Measurements from ENCODE around the gene ALDH5A1.
A peak's percentile ranks its signal among the peaks of the same experiment; 100 is the strongest.

Gene ALDH5A1

GRCh38 chr6:24517659-24518543, 23.1 kb downstream of the ALDH5A1 start:
- no peak for TF ChIP-seq TCF4 (CRISPR knock-in tag; IDR thresholded peaks at IDR 0.05; ENCODE audit: borderline replicate concordance)
- no peak for TF ChIP-seq CSRNP3 (CRISPR knock-in tag; IDR thresholded peaks at IDR 0.05)
- no peak for TF ChIP-seq SNAI2 (CRISPR knock-in tag; IDR thresholded peaks at IDR 0.05)
- no peak for TF ChIP-seq ZFP30 (CRISPR knock-in tag; IDR thresholded peaks at IDR 0.05)
- no peak for TF ChIP-seq ZFP3 (CRISPR knock-in tag; IDR thresholded peaks at IDR 0.05)
- no peak for TF ChIP-seq BACH2 (CRISPR knock-in tag; IDR thresholded peaks at IDR 0.05; ENCODE audit: borderline replicate concordance)
- no peak for ATAC-seq

- ATAC-seq, result peak; percentile 98
- no peak for TF ChIP-seq ISL1 (CRISPR knock-in tag; IDR thresholded peaks at IDR 0.05)
- no peak for TF ChIP-seq ZFP30 (CRISPR knock-in tag; IDR thresholded peaks at IDR 0.05)
- no peak for TF ChIP-seq OSR1 (CRISPR knock-in tag; IDR thresholded peaks at IDR 0.05)
- TF ChIP-seq ZC3H10 (CRISPR knock-in tag; IDR thresholded peaks at IDR 0.05), result no peak
- TF ChIP-seq POU6F1 (CRISPR knock-in tag; IDR thresholded peaks at IDR 0.05; ENCODE audit: borderline replicate concordance, low read depth), result no peak
- TF ChIP-seq TCF4 (CRISPR knock-in tag; IDR thresholded peaks at IDR 0.05; ENCODE audit: borderline replicate concordance), result no peak
- TF ChIP-seq ZNF8 (CRISPR knock-in tag; IDR thresholded peaks at IDR 0.05), result no peak
- TF ChIP-seq ZFP3 (CRISPR knock-in tag; IDR thresholded peaks at IDR 0.05), result no peak
- no peak for TF ChIP-seq CSRNP3 (CRISPR knock-in tag; IDR thresholded peaks at IDR 0.05)
- TF ChIP-seq PATZ1 (CRISPR knock-in tag; IDR thresholded peaks at IDR 0.05; ENCODE audit: borderline replicate concordance), result no peak
- TF ChIP-seq BACH2 (CRISPR knock-in tag; IDR thresholded peaks at IDR 0.05; ENCODE audit: borderline replicate concordance), result no peak
- TF ChIP-seq PPARA (CRISPR knock-in tag; IDR thresholded peaks at IDR 0.05; ENCODE audit: borderline replicate concordance), result no peak
- TF ChIP-seq TSHZ2 (CRISPR knock-in tag; IDR thresholded peaks at IDR 0.05), result no peak
- TF ChIP-seq ARNTL (CRISPR knock-in tag; IDR thresholded peaks at IDR 0.05; ENCODE audit: borderline replicate concordance, low read depth), result no peak
- no peak for TF ChIP-seq ZNF565 (CRISPR knock-in tag; conservative IDR thresholded peaks at IDR 0.05; ENCODE audit: low read depth)
- TF ChIP-seq GLIS3 (CRISPR knock-in tag; IDR thresholded peaks at IDR 0.05), result no peak
- TF ChIP-seq TOX (CRISPR knock-in tag; IDR thresholded peaks at IDR 0.05; ENCODE audit: borderline replicate concordance), result no peak
Observed at GRCh38 chr6:24520929-24521546, 26.3 kb downstream of the ALDH5A1 start.

Measured in SK-N-SH treated with all-trans-retinoic acid at 6 μM for 48 hours (cell line).